Measurements from ENCODE around the gene PLB1.
A peak's percentile ranks its signal among the peaks of the same experiment; 100 is the strongest.

PLB1 gene

GRCh38 chr2:28627722-28628480, 132.0 kb downstream of the PLB1 start:
- H3K4me3 ChIP-seq (ENCODE audit: low read length): no peak overlapping the region
- TF ChIP-seq, protein P1, sequence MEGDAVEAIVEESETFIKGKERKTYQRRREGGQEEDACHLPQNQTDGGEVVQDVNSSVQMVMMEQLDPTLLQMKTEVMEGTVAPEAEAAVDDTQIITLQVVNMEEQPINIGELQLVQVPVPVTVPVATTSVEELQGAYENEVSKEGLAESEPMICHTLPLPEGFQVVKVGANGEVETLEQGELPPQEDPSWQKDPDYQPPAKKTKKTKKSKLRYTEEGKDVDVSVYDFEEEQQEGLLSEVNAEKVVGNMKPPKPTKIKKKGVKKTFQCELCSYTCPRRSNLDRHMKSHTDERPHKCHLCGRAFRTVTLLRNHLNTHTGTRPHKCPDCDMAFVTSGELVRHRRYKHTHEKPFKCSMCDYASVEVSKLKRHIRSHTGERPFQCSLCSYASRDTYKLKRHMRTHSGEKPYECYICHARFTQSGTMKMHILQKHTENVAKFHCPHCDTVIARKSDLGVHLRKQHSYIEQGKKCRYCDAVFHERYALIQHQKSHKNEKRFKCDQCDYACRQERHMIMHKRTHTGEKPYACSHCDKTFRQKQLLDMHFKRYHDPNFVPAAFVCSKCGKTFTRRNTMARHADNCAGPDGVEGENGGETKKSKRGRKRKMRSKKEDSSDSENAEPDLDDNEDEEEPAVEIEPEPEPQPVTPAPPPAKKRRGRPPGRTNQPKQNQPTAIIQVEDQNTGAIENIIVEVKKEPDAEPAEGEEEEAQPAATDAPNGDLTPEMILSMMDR (conservative IDR thresholded peaks at IDR 0.05; ENCODE audit: low read length): no peak
- DNase-seq (ENCODE audit: low read depth): peak; percentile 44

- DNase-seq (ENCODE audit: low read depth): no peak
- TF ChIP-seq, protein P1 (conservative IDR thresholded peaks at IDR 0.05; ENCODE audit: low read length): no peak
- no peak overlapping the region for H3K4me3 ChIP-seq (ENCODE audit: low read length)
These were observed 132.6 kb downstream of the PLB1 start for GRCh38 chr2:28628506-28628905.

DNA sequence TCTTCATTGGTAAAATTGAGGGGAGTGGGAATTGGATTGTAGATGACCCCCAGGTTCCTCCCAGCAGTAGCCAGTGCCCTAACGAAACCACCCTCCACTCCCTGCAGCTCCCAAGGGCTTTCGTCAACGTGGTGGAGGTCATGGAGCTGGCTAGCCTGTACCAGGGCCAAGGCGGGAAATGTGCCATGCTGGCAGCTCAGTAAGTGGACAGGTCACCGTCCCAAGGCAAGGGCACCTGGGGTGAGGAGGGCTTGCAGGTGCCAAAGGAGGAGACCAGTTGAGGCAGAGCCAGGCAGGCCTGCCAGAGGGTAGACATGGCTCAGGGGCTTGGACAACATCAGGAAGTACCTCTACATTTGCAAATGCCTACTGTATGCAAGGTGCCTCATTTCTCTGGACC, 133.1 kb downstream of the PLB1 start:
- no peak overlapping the region for H3K4me3 ChIP-seq (ENCODE audit: low read length)
- DNase-seq (ENCODE audit: low read depth): no peak
- TF ChIP-seq, protein P1 (conservative IDR thresholded peaks at IDR 0.05; ENCODE audit: low read length): no peak

DNA sequence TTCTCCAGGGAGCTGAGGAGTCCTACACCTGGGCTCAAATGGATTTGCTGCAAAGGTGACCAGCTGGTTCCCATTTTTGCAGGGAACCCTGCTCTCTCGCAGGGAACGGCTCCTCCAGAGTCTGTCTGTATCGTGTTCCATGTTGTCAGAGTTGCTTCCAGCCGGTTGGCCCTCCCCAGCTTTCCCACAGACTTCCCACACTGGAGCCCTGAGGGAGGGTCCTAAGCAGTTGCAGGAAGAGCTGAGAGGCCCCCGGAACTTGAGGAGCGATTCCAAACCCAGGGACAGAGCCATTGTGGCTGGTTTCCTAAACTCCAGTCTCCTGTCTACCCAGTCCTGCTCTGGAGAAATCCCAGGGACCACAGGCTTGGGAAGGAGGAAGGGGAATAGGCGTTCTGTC, 134.1 kb downstream of the PLB1 start:
- TF ChIP-seq, protein P1 (conservative IDR thresholded peaks at IDR 0.05; ENCODE audit: low read length): no peak
- DNase-seq (ENCODE audit: low read depth): no peak
- H3K4me3 ChIP-seq (ENCODE audit: low read length): no peak overlapping the region

DNA sequence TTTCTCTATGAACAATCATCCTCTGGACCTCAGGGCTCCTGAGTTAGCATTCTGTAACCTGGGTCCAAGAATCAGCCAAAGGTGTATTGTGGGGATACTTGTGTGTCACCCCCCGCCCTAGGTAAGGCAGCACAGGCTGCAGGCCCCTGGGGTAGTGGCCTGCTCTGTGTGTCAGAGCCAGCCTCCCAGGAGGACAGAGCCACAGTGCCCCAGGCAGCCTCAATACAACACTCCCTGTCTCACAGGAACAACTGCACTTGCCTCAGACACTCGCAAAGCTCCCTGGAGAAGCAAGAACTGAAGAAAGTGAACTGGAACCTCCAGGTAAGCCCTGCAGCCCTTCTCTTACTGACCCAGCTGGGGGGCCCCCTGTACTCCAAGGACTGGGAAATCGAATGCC, 134.5 kb downstream of the PLB1 start:
- DNase-seq (ENCODE audit: low read depth): no peak
- H3K4me3 ChIP-seq (ENCODE audit: low read length): no peak overlapping the region
- TF ChIP-seq, protein P1 (conservative IDR thresholded peaks at IDR 0.05; ENCODE audit: low read length): no peak

DNA sequence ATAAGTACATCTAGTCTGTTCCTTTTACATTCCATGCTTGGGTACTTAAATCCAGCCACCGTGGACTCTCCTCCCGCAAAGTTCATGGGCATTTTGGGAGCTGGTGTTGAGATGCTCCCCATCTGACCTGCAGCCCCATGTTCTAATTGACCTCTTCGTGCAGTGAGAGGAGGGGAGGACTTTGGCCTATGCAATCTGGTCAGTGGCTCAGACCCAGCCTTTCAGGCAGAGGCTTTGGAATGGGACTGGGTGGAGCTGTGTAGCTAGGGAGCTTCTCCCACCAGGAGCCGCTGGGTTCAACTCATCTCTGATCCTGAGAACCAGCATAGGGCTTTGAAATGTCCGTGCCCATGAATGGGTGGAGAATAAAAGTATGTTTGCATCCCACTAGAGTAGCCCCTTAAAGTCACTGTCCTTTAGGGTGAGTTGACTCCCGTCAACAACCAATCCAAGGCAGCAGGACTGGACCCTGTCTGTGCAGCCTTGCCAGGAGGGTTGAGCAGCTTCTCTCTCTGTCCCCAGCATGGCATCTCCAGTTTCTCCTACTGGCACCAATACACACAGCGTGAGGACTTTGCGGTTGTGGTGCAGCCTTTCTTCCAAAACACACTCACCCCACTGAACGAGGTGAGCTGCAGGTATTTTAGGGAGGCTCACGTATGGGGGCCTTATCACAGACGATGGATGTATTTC, 135.8 kb downstream of the PLB1 start:
- TF ChIP-seq, protein P1 (conservative IDR thresholded peaks at IDR 0.05; ENCODE audit: low read length): no peak
- DNase-seq (ENCODE audit: low read depth): no peak
- H3K4me3 ChIP-seq (ENCODE audit: low read length): no peak overlapping the region

DNA sequence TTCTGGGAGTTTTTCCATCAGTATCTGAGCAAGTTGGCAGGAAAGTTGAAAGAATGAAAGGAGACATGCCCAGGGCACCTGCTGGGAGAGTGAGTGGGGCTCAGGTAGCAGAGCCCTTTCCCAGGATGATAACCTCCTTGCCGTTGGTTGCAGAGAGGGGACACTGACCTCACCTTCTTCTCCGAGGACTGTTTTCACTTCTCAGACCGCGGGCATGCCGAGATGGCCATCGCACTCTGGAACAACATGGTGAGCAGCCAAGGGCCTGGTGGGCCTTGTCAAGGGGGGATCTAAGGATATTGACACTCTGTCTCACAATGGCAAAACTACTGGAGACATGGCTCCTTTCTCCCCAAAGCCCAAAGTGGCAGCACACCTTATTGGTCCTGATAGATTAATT, 136.9 kb downstream of the PLB1 start:
- H3K4me3 ChIP-seq (ENCODE audit: low read length): no peak overlapping the region
- TF ChIP-seq, protein P1 (conservative IDR thresholded peaks at IDR 0.05; ENCODE audit: low read length): no peak
- no peak for DNase-seq (ENCODE audit: low read depth)

Measured in AG10803 (cell line).